ENCODE measurements around the gene SCGB1A1. TPM values are rescaled to one million over a fixed set of nuclear protein-coding genes. Genes with fewer than 3 reads are reported as not detected.

Gene SCGB1A1
- total RNA-seq, 1 experiment from 2014 or later: not detected

GRCh38 chr11:62395885-62396551, 22.8 kb upstream of the SCGB1A1 start:
- H3K9me3 ChIP-seq: no peaks in the 10 kb centered on the region
- CTCF ChIA-PET: interaction anchor here (0.6 to 4.4 kb wide), 11 partner anchors 23 to 178 kb away, joined by 3 to 79 read pairs (median 9); partner anchors contain the start of gene EEF1G
- no peak overlapping the region for H3K4me3 Mint-ChIP-seq (ENCODE audit: unreplicated experiment)
- no peaks in the 10 kb centered on the region for H3K27me3 ChIP-seq (replicated peaks; ENCODE audit: control insufficient read depth, insufficient read depth, low read length)
- H3K36me3 ChIP-seq (ENCODE audit: control insufficient read depth, insufficient read depth, low read length): no peaks in the 10 kb centered on the region
- no peaks in the 10 kb centered on the region for H3K9me3 Mint-ChIP-seq (ENCODE audit: unreplicated experiment)
- H3K27ac Mint-ChIP-seq (ENCODE audit: unreplicated experiment): peak overlapping the region; percentile 38
- no peak overlapping the region for H3K4me3 ChIP-seq (ENCODE audit: low read depth, low read length)
- POLR2A ChIA-PET: interaction anchor here (1.1 to 1.2 kb wide), 3 partner anchors 85 to 196 kb away, joined by 4 to 13 read pairs (median 5); partner anchors contain the start of genes EEF1G and TUT1
- peaks cover 75% of the 10 kb centered on the region for H3K4me1 ChIP-seq
- BruUV-seq (replicated peaks): no TSS peak
- intact Hi-C loops (cut with micrococcal nuclease; ENCODE audit: unreplicated experiment): loop anchor here (1.0 to 10.0 kb wide), 6 partner anchors 31 to 279 kb away; partner anchors contain the start of genes LBHD1, UBXN1 and UQCC3
- H3K4me1 Mint-ChIP-seq (ENCODE audit: low read depth, unreplicated experiment): peaks cover 32% of the 10 kb centered on the region
- no peaks in the 10 kb centered on the region for H3K27me3 Mint-ChIP-seq (ENCODE audit: insufficient read depth, unreplicated experiment)
- DNase-seq: peak in 1 of 2 experiments; percentile 65
- no peak for TF ChIP-seq CTCF (IDR thresholded peaks at IDR 0.05; ENCODE audit: insufficient read depth in 1 of 2, low read depth in 1 of 2, low read length in 1 of 2, severe bottlenecking in 1 of 2, unreplicated experiment in 1 of 2)
- peaks cover 12% of the 10 kb centered on the region for H3K36me3 Mint-ChIP-seq (ENCODE audit: insufficient read depth, unreplicated experiment)

- BruUV-seq (replicated peaks): no TSS peak
- intact Hi-C loops (cut with micrococcal nuclease; ENCODE audit: unreplicated experiment): loop anchor here (10.0 kb wide), 1 partner anchor 276 kb away; the partner anchor contains the start of genes LBHD1, UBXN1 and UQCC3
- no peaks in the 10 kb centered on the region for H3K9me3 Mint-ChIP-seq (ENCODE audit: unreplicated experiment)
- peak; percentile 69 to 87 for DNase-seq
- H3K27me3 Mint-ChIP-seq (ENCODE audit: insufficient read depth, unreplicated experiment): no peaks in the 10 kb centered on the region
- POLR2A ChIA-PET: interaction anchor here (0.6 kb wide), 1 partner anchor 176 kb away, joined by 3 read pairs; the partner anchor contains the start of gene EEF1G
- H3K27me3 ChIP-seq (replicated peaks; ENCODE audit: control insufficient read depth, insufficient read depth, low read length): no peaks in the 10 kb centered on the region
- H3K36me3 Mint-ChIP-seq (ENCODE audit: insufficient read depth, unreplicated experiment): peaks cover 12% of the 10 kb centered on the region
- no peak for TF ChIP-seq CTCF (IDR thresholded peaks at IDR 0.05; ENCODE audit: insufficient read depth in 1 of 2, low read depth in 1 of 2, low read length in 1 of 2, severe bottlenecking in 1 of 2, unreplicated experiment in 1 of 2)
- no peak overlapping the region for H3K4me3 ChIP-seq (ENCODE audit: low read depth, low read length)
- H3K36me3 ChIP-seq (ENCODE audit: control insufficient read depth, insufficient read depth, low read length): no peaks in the 10 kb centered on the region
- H3K27ac Mint-ChIP-seq (ENCODE audit: unreplicated experiment): peak overlapping the region; percentile 91
- peaks cover 69% of the 10 kb centered on the region for H3K4me1 ChIP-seq
- CTCF ChIA-PET: interaction anchor here (1.0 kb wide), 1 partner anchor 26 kb away, joined by 3 read pairs; no protein-coding TSS in a partner anchor
- peak overlapping the region; percentile 33 for H3K4me3 Mint-ChIP-seq (ENCODE audit: unreplicated experiment)
- peaks cover 32% of the 10 kb centered on the region for H3K4me1 Mint-ChIP-seq (ENCODE audit: low read depth, unreplicated experiment)
- no peaks in the 10 kb centered on the region for H3K9me3 ChIP-seq
Measured at GRCh38 chr11:62398011-62398994, 20.5 kb upstream of the SCGB1A1 start.
